ENCODE data around the gene RALGAPA2. TPM values are rescaled to one million over a fixed set of nuclear protein-coding genes. Genes with fewer than 3 reads are reported as not detected.

The RALGAPA2 gene
- total RNA-seq, 1 experiment from 2014 or later = 1.9 TPM

DNA sequence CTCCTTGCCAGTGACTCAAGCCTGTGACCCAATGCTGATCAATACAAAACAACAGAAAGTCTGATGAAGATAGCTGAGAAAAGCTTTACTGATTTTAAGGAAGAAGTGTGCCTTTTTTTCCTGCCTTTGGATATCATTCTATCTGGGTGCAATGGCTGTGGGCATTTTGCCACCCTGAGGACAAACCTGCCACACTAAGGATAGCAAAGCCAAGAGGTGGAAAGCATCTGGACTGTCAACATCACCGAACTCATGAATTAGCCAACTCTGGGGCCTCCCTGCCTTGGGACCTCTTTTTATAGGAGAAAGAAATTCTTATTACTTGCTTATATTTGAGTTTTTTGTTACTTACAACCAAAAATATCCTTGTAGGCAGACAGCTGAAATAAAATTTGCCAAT lies 19.9 kb downstream of the RALGAPA2 start:
- in situ Hi-C loops (cut with HindIII; ENCODE audit: low pct_unique_long_range_greater_than_20kb, low sequenced_read_pairs) = no loop called here
- no peak for DNase-seq (ENCODE audit: low read depth)

DNA sequence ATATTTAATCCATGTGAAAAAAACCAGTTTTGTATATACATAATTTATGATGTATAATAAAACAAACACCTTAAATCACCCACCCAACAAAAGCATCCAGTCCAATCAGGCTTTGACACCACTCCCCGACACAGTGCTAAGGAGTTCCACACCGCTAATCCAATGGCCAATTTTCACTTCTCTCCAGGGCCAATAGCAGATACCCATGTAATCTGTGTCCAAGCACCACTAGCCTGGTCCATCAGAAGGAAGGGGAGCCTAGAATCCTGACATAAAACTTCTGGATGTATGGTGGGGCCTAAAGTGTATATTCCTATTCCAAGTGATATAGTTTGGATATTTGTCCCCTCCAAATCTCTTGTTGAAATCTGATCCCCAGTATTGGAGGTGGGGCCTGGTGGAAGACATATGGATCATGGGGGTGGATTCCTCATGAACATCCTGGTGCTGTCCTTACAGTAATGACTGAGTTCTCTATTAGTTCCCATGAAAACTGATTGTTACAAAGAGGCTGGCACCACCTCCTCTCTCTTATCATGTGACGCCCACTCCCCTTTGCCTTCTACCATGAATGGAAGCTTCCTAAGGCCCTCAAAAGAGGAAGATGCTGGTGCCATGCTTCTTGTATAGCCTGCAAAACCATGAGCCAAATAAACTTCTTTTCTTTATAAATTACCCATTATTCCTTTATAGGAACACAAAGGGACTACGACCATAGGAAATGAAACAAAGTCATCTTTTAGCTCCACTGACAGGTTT lies 20.8 kb downstream of the RALGAPA2 start:
- in situ Hi-C loops (cut with HindIII; ENCODE audit: low pct_unique_long_range_greater_than_20kb, low sequenced_read_pairs) = no loop called here

DNA sequence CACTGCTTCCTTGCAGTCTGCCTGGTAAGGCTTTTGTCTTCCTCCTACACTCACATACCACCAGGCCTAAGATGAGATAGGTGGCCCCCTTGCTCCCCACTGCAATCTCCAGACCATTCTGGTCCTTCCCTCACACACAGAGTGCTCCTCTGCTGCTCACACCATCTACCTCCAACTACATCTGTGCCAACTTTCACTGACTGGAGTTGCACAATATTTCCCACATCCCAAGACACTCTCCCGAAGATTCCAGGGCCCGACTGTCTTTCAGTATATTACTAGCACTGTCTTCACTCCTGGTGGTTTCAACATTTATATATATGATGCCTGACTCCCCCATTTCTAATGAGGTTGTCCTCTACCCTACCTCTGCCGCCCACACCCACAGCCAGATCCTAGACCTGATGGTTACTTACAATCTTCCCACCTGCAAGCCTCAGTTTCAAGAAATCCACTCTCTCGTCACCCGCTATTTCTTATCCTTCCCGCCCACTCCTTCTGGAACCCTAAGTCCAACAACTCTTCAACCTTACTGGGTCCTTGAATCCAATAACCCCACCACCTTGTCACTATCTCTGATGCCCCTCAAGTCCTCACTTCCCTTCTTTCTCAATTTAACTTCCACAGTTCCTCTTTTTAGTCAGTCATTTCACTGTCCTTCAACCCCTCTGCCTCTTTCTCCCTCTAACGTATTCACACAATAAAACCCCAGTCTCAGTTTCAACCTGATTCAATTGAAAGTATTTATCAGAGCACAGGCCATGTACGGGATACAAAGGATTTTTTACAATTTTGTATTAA lies 21.6 kb downstream of the RALGAPA2 start:
- in situ Hi-C loops (cut with HindIII; ENCODE audit: low pct_unique_long_range_greater_than_20kb, low sequenced_read_pairs) = no loop called here
- no peak for DNase-seq (ENCODE audit: low read depth)

More for the DNA sequence above, 20.8 kb downstream of the RALGAPA2 start:
- DNase-seq (ENCODE audit: low read depth) = no peak

DNA sequence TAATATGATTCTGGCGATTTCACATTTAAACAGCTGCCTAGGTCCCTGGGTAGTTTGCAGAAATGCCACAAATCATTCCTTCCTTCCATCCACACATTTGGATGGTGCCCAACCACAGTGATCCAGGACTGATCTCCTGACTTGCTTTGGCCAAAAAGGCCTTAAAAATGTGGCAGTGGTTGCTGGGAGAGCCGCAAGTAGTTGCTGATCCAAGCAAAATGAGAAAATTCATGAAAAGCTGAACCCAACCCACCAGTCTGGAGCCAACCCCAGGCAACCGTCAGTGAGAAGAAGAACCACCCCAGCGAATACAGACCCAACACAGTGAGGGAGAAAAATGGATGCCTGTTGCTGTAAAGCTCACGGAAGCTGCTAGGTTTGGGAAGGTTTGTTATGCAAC lies 25.1 kb downstream of the RALGAPA2 start:
- in situ Hi-C loops (cut with HindIII; ENCODE audit: low pct_unique_long_range_greater_than_20kb, low sequenced_read_pairs) = no loop called here
- no peak for DNase-seq (ENCODE audit: low read depth)

DNA sequence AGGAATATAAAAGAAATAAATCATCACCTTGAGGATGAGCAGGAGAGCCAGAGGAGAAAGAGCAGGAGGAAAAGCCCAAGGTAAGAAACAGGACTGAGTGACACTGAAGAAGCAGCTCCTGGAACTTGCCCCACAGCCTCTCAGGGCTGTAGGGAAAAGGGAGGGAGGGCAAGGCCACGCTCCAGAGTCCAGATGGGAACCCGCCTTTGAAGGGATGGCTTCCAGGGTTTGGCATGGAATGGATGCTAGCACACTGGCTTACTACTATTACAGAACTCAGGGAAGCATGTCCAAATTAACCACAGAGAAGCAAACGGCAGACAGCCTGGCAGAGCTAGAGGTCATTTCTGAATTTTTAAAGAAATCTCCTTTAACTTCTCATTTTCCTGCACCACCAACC lies 26.8 kb downstream of the RALGAPA2 start:
- in situ Hi-C loops (cut with HindIII; ENCODE audit: low pct_unique_long_range_greater_than_20kb, low sequenced_read_pairs) = no loop called here
- DNase-seq (ENCODE audit: low read depth) = no peak

DNA sequence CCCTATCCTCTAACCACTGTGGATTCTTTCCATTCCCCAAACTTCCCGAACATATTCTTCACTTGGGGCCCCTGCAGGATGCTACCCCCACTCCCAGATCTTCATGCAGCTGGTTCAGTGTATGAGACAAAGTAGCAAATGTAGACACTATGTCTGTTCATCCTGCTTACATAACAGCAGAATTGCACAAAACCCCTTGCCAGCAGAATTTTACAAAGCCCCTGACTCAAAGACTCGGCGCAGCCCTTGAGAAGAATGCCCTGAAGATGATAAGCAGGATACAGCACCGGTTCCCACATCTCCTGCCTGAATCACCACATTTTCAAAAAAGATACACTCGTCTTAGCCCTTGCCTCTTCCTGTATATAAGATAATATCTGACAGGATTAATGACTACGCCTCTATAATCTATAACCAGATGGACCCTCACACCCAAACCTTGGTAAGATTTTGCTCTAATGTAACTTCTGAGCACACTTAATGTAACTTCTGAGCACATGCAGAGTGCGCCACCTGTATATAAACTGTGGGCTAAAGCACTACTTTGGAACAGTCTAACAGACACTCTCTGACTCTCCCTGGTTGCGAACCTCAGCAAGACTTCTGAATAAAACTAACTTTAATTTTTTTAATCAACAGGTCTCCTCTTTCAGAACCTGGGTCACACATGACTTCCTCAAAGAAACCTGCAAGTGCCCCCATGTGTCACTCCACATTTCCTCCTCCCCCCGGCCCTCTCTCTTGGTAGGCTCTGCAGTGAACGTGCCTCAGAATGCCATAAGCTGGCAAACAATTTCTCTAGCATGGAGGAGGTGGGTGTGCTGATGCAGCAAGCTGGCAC lies 28.7 kb downstream of the RALGAPA2 start:
- no peak for DNase-seq (ENCODE audit: low read depth)
- in situ Hi-C loops (cut with HindIII; ENCODE audit: low pct_unique_long_range_greater_than_20kb, low sequenced_read_pairs) = no loop called here

DNA sequence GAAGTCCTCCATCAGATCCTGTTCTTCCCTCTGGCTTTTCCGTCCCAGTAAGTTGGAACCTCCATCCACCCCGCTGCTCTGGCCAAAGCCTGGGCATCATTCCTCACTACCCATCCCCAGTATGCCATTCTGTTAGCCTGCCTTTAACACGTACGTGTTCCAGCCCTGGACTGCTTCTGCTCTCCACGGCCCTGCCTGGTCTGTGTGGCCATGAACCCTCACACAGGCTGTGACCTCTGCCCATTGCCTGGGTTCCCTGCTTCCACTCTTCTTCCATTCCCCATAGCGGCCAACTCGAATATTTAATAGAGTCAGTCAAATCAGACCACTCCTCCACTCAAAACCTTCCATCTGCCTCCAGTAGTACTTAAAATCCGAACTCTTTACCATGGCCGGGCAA lies 29.4 kb downstream of the RALGAPA2 start:
- in situ Hi-C loops (cut with HindIII; ENCODE audit: low pct_unique_long_range_greater_than_20kb, low sequenced_read_pairs) = no loop called here
- DNase-seq (ENCODE audit: low read depth) = no peak

DNA sequence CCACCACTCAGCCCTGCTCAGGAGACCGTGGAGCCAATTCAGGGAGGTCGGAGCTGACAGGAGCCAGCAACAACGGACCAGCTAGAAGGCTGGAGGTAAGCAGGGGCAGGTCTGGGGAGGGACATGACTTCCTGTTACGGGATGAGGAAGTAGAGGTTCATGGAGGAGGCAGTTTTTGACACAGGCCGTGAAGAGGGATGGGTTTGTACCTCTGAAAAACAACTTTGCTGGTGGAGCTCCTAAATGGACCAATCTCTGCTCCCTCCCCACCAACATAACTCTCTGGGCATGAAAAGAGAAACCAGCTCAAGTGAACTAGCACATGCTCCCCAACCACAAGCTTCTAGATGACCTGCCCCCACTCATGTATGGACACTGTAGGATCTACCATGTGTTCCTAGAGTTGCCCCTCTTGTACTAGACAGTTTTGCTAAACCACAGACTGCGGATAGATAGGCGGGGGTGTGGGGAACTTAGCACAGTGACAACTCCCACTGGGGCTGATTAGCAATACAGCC lies 31.4 kb downstream of the RALGAPA2 start:
- no peak for DNase-seq (ENCODE audit: low read depth)
- in situ Hi-C loops (cut with HindIII; ENCODE audit: low pct_unique_long_range_greater_than_20kb, low sequenced_read_pairs) = no loop called here

DNA sequence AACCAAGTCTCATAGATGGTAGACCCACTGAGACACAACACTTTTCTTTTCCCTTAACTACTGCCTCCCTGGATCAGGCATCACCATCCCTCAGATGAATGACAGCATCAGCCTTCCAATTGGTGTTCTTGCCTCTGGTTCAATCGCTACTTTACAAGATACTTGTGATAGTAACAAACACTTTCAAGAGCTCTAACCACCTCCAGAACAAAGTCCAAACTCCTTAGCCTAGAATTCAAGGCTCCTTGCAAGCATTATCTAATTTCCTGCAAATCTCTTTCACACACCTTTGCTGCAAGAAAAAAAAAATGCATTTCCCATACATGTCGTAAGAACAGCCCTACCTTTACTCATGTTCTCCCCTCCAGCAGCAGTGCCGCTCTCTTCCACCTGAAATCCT lies 33.1 kb downstream of the RALGAPA2 start:
- in situ Hi-C loops (cut with HindIII; ENCODE audit: low pct_unique_long_range_greater_than_20kb, low sequenced_read_pairs) = no loop called here
- no peak for DNase-seq (ENCODE audit: low read depth)

DNA sequence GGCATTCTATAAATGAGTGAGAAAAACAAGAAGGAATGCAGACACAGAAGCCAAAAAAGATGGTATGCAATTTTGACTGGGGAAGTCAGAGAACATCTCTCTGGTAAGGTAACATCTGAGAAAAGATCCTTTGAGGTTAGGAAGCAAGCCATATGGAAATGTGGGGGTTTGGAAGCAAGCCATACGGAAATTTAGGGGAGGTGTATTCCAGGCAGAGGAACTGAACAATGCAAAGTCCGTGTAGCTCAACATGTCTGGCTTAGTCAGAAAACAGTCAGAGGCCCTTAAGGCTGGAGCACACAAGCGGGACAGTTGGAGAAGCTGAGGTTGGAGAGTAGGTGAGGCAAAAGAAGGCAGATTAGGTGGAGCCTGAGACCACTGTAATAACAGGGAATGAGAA lies 35.3 kb downstream of the RALGAPA2 start:
- in situ Hi-C loops (cut with HindIII; ENCODE audit: low pct_unique_long_range_greater_than_20kb, low sequenced_read_pairs) = no loop called here
- DNase-seq (ENCODE audit: low read depth) = no peak

DNA sequence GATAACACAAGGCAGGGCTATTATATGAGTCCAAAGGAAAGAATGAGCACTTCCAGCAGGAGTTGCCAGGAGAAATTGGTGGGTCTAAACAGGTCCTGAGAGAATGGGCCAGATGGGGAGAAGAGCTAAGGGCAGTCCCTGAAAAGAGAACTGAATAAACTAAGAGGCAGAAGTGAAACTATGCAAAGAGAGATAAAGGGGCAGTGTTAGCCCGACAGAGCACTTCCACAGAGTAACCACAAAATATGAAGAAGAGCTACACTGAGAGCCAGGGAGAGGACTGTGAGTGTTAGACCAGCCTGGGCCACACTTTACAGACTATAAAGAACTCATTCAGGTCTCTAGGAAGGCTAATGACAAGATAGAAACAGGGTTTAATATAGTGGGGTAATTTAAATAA lies 43.8 kb downstream of the RALGAPA2 start:
- in situ Hi-C loops (cut with HindIII; ENCODE audit: low pct_unique_long_range_greater_than_20kb, low sequenced_read_pairs) = no loop called here
- DNase-seq (ENCODE audit: low read depth) = no peak

DNA sequence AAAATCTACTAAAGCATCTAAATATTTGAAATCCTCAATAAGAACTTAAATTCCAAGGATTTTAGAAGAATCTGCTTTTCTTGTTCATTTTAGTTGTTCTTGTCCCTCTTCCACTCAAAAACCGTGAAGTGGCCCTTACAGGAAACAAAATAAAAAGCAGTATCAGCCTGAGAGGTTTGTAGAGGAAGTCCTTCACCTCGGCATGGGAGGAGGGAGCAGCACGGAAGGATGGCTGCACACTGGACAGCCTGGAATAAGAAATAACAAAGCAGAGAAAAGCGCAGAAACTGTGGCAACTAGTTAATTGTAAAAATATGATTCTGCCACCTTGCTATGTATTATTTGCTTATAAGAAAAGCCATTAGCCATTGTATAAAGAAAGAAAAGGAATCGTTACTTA lies 46.1 kb downstream of the RALGAPA2 start:
- in situ Hi-C loops (cut with HindIII; ENCODE audit: low pct_unique_long_range_greater_than_20kb, low sequenced_read_pairs) = no loop called here
- DNase-seq (ENCODE audit: low read depth) = no peak

DNA sequence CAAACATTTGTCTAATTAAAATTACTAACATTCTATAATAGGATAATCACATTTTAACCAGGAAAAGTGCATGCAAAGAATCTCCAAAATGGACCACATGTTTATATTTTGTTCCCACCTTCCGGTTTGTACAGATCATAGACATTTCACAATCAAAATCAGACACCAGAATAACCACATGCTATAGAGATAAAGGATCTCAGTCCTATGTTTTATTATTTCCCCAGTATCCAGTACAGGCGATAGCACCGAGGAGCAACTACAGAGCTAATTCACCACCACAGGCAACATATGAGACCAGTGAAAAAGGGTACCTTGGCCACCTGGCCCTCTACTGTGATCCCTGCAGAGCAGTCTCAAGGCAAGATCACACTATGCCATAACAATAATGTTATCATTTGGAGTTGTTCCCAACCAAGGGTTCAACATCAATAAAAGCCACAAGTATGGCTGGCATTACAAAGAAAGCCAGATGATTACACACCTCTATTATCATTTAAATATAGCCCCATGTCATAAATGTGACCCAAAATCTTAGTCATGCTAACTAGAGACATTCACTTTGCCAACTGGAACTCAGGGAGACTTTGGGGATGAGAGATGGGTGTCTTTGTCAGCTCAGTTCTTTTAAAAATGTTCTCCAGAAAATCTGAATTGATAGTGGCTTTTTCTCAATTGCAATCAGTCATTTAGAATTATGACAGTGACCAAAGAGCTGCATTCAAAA lies 46.7 kb downstream of the RALGAPA2 start:
- DNase-seq (ENCODE audit: low read depth) = no peak
- in situ Hi-C loops (cut with HindIII; ENCODE audit: low pct_unique_long_range_greater_than_20kb, low sequenced_read_pairs) = no loop called here

DNA sequence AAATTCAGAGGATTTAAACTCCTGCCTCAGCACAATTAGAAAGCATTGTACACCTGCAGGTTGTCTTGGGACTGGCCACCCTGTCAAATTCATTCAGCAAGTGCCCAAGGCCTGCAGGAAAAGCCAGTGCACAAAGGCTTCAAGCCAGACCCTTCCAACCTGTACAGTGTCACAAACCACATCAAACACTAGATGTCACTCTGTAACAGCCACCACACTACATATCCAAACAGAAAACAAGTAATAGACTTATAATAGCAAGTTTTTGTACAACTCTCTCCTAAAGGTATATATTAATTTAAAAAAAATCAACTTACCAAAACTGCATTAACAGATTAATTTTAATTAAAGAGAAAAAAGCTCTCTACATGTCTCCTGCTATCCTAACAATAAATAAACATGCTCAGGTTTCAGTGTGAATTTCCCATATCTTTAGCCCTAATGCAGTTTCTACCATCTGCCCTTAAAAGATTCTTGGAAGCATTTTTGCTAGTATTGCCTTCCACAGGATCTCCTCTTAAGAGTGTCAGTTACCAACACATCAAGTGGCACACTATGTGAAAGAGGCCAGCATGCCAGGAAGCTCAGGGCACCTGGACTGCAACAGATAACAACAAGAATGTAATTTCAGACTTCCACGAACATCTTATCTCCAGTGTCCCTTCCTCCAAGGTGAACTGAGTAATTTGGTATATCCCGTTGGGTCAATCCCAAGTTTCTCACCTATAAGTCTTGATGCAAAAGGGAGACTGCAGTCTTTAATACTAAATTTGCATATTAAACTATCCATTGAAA lies 47.5 kb downstream of the RALGAPA2 start:
- DNase-seq (ENCODE audit: low read depth) = peak; percentile 28
- in situ Hi-C loops (cut with HindIII; ENCODE audit: low pct_unique_long_range_greater_than_20kb, low sequenced_read_pairs) = no loop called here

DNA sequence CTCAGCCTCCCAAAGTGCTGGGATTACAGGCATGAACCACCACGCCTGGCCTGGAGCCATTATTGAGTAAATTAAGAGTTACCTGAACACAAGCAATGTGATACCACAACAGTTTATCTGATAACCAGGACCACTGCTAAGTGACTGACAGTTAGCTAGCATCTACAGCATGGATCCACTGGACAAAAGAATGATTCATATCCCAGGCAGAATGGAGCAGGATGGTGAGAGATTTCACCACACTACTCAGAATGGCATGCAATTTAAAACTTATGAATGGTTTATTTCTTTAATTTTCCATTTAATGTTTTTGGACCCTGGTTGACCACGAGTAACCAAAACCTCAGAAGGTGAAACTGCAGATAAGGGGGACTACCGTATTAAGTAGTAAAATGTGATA lies 48.6 kb downstream of the RALGAPA2 start:
- in situ Hi-C loops (cut with HindIII; ENCODE audit: low pct_unique_long_range_greater_than_20kb, low sequenced_read_pairs) = no loop called here

DNA sequence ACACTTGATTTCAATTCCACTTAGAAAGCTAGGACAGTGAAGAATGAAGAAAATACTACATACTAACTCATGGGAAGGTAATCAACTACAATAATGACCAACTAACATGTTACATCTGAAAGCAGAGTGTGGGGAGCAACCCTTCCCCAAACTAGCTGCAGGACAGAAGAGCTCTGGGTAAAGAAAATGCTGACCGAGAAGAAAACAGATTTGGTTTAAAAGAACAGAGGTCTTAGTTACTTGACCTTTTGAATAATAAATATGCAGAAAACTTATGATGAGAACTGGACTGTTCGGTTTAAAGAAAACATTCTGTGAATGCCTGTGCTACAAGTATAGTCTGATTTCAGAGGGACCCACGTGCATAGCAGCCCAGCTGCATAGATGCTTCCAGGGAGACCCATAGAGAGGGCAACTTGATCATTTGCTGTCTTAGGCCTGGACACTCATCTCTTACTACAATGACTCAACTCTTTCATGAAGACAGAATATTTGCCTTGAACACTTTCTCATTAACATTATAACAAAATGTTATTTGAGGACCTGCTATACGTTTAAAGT lies 53.5 kb downstream of the RALGAPA2 start:
- in situ Hi-C loops (cut with HindIII; ENCODE audit: low pct_unique_long_range_greater_than_20kb, low sequenced_read_pairs) = no loop called here
- no peak for DNase-seq (ENCODE audit: low read depth)

More for the DNA sequence above, 48.6 kb downstream of the RALGAPA2 start:
- no peak for DNase-seq (ENCODE audit: low read depth)

DNA sequence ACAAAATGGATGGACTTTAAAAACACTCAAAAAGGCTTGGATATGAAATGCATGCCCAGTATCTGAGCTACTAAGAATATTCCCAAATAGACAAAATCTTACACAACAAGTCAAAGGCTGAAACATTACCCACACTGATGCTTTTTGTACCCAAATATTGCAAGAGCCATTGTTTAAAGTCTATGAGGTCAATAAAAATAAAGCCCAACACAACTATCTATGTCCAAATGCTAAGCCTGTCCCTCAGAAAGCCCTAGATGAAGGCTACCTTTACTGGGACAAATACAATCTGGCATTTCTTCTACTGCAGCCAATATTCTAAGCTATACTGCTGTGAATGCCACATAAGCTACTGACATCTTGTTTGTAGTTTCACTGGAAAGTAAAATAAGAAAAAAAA lies 54.3 kb downstream of the RALGAPA2 start:
- in situ Hi-C loops (cut with HindIII; ENCODE audit: low pct_unique_long_range_greater_than_20kb, low sequenced_read_pairs) = no loop called here
- no peak for DNase-seq (ENCODE audit: low read depth)

Measured in Caki2 (cell line).